Activated naive CD8-positive, alpha-beta T cell treated with anti-CD3 and anti-CD28 coated beads, Interleukin-2, amount 50 U/mL, for 16 hours (primary cell): ENCODE data around the gene MID1.

ENCODE experiments used
- DNase-seq: peaks from one replicate; pipeline ENCODE4 v3.0.0-alpha.2; 2020; ENCODE audit warnings: low read depth, low spot score

MID1 gene

GRCh38 chrX:10444204-10444603 is 176.2 kb downstream of the MID1 start:
- no peak for DNase-seq

- no peak for DNase-seq
Measured at GRCh38 chrX:10441464-10441863, 178.9 kb downstream of the MID1 start.

- no peak for DNase-seq
Measured at GRCh38 chrX:10433296-10433965, 187.0 kb downstream of the MID1 start.

GRCh38 chrX:10429908-10430307 is 190.5 kb downstream of the MID1 start:
- no peak for DNase-seq

GRCh38 chrX:10427249-10427648 is 193.1 kb downstream of the MID1 start:
- DNase-seq, result no peak

GRCh38 chrX:10423716-10424115 is 196.7 kb downstream of the MID1 start:
- DNase-seq, result no peak

- DNase-seq, result no peak
Measured at GRCh38 chrX:10420134-10420533, 200.3 kb downstream of the MID1 start.

GRCh38 chrX:10416424-10416823 is 204.0 kb downstream of the MID1 start:
- DNase-seq, result no peak

- DNase-seq, result no peak
Measured at GRCh38 chrX:10415306-10416001, 204.9 kb downstream of the MID1 start.

GRCh38 chrX:10414862-10415261 is 205.5 kb downstream of the MID1 start:
- DNase-seq, result no peak

GRCh38 chrX:10414156-10414824 is 206.1 kb downstream of the MID1 start:
- DNase-seq, result no peak

- DNase-seq, result no peak
Measured at GRCh38 chrX:10404436-10404835, 215.9 kb downstream of the MID1 start.

GRCh38 chrX:10401239-10401638 is 219.1 kb downstream of the MID1 start:
- no peak for DNase-seq

GRCh38 chrX:10399043-10399741 is 221.2 kb downstream of the MID1 start:
- DNase-seq, result no peak

GRCh38 chrX:10398215-10398614 is 222.2 kb downstream of the MID1 start:
- DNase-seq, result no peak

GRCh38 chrX:10397349-10397748 is 223.0 kb downstream of the MID1 start:
- DNase-seq, result no peak

GRCh38 chrX:10395643-10396042 is 224.7 kb downstream of the MID1 start:
- DNase-seq, result no peak
